ENCODE data around the gene BUB1B.
"Not testable (repeated sequence)": the region's sequence is repeated elsewhere in the genome, so short reads cannot be mapped to it uniquely, and the experiment has no call there.

BUB1B gene

DNA sequence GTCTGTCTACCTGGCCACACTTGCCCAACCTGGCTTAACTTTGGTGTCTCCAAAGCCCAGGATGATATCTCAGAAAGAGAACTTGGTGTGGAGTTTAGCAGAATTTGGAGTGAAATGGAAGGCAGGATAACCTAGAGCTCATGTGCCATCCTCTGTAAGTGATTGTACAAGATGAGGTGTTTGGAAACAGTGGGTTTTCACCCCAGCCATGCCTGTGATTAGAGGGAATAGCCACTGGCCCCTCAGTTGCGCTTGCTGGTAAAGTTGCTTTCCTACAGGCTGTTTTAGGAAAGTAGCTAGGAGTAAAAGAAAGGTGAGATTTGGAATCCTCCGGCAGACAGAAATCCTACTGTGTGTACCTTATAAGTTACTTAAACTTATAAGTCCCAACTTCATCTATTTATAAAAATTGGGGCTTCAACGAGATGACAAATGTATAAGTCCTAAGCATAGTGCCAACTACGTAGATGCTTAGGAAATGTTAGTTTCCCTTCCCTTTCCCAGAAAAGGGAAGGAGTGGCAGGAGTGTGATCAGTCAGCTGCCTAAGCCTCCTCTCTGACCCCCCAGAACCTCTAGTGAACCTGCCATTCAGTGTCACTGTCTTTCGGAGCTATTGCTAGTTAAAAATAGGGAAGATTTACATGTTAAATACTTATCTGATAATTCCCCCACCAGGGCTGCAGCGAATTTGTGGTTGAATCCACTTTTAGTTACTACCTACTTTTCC lies 38.8 kb upstream of the BUB1B start:
- FAIRE-seq: no peak
- DNase-seq (ENCODE audit: insufficient read length, low spot score): no peak
- TF ChIP-seq, protein P1, sequence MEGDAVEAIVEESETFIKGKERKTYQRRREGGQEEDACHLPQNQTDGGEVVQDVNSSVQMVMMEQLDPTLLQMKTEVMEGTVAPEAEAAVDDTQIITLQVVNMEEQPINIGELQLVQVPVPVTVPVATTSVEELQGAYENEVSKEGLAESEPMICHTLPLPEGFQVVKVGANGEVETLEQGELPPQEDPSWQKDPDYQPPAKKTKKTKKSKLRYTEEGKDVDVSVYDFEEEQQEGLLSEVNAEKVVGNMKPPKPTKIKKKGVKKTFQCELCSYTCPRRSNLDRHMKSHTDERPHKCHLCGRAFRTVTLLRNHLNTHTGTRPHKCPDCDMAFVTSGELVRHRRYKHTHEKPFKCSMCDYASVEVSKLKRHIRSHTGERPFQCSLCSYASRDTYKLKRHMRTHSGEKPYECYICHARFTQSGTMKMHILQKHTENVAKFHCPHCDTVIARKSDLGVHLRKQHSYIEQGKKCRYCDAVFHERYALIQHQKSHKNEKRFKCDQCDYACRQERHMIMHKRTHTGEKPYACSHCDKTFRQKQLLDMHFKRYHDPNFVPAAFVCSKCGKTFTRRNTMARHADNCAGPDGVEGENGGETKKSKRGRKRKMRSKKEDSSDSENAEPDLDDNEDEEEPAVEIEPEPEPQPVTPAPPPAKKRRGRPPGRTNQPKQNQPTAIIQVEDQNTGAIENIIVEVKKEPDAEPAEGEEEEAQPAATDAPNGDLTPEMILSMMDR (IDR thresholded peaks at IDR 0.05; ENCODE audit: insufficient read depth, missing control alignments): no peak

DNA sequence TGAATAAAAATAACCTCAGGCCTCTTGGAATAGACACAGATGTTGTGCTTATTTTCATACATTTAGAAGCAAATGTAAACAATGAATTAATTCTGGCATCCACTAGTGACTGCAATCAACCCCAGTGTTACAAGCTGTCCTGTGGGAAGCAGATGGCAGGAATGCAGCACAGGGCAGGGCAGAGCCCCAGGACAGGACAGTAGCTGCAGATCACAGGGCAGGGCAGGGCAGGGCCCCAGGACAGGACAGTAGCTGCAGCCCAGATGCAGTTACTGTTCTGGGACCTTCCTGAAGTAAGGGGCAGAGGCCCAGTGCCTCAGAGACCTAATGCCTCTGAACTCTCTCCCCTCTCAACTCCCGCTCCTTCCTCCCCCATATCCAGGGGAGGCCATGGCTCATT lies 37.9 kb upstream of the BUB1B start:
- FAIRE-seq: not testable (repeated sequence)

DNA sequence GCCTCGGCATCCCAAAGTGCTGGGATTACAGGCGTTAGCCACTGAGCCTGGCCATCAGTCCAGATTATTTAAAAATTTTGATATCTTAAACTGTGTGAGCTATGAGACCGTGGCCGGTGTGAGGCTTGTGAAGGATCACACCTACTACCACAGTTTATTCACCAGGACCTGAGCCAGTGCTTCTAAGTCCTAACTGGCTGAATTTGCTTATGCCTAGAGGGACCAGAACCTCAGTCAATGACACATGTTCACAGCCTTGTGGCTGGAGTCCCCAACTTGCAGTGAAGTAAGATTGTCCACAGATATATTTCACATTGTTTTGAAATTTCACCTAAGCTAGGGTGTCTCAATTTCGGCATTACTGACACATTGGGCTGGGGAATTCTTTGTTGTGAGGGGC lies 37.0 kb upstream of the BUB1B start:
- DNase-seq (ENCODE audit: insufficient read length, low spot score); FAIRE-seq: not testable (repeated sequence)

More for the DNA sequence above, 37.9 kb upstream of the BUB1B start:
- not testable (repeated sequence) for DNase-seq (ENCODE audit: insufficient read length, low spot score)

DNA sequence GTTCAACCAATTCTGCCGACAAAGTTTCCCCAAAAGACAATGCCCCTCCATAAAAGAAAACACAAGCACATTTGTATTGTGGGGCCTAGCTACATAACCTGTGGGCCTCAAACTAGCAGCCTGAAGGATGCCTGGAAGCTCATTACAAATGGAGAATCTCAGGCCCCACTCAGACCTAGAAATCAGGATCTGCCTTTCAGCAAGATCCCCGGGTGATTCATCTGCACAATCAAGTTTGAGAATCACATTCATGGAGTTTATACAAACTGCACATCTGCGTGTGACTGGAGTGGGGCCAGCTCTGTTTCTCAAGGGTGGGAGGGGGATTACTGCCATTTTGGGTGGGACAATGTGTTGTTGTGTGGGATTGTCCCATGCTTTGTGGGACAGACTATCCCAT lies 36.5 kb upstream of the BUB1B start:
- not testable (repeated sequence) for FAIRE-seq; DNase-seq (ENCODE audit: insufficient read length, low spot score)

DNA sequence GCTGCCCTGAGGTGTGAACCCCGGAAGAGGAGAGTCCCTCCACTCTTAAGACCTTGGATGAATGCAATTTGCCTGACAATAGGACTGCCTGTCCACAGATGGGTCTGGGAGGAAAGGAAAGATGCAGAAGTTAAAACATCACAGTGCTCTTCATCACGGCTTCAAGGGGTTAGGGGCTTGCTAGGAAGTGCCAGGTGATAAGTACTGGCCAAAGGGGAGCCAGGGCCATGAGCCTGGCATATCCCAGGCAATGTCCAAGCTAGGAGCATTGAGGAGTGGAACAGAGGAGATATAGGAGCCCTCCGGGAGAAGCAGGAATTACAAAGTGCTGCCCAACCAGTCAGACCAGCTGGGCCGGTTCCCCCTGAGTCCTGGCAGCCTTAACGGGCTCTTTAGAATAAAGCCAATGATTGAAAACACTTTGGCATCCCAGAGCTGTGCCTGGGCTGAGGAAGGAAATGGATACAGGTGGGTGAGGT lies 36.0 kb upstream of the BUB1B start:
- not testable (repeated sequence) for DNase-seq (ENCODE audit: insufficient read length, low spot score); FAIRE-seq

DNA sequence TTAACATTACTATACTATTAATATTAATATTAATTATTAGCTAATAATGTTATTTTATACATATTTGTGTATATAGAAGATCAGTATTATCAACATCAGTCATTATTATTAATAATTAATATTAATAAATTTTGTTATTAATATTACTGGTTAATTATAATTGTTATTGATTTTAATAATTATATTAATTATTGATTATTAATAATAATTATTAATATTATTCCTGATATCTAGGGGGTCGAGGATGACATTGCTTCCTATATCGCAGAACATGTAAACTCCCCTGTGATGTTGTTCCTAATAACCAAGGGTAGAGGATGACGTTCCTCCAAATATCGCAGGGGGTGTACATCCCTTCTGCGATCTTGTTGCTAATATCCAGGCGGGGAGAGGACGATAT lies 34.9 kb upstream of the BUB1B start:
- DNase-seq (ENCODE audit: insufficient read length, low spot score): no peak
- no peak for FAIRE-seq
- TF ChIP-seq, protein P1 (IDR thresholded peaks at IDR 0.05; ENCODE audit: insufficient read depth, missing control alignments): no peak

DNA sequence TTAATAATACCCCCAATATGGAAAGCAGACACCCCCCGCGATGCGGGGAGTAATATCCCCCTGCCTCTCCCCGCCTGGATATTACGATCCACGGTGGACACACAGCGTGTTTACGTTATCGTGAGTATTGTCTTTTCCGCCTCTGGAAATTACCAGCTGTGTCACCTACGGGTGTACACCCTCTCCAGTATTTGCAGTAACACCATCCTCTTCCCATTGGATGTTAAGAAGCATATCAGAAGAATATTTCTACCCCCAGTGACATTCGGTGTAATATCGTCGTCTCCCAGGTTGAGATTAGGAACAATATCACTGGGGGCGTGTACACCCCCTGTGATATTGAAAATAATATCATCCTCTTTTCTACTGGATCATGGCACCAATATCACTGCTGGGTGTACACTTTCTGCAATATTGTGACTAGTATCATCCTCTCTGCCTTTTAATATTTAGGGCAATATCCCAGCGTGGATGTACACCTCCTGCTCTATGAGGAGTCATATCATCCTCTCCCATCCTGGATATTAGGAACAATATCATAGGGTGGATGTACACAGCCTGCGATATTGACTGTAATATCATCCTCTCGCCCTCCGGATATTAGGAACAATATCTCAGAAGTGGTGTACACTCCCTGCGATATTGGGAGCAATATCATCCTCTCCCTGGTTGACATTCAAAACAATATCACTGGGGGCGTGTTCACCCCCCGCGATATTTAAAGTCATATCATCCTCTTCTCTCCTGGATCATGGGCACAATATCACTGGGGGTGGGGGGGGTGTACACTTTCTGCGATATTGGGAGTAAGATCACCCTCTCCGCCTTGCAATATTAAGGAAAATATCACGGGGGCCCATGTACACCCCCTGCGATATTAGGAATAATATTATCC lies 31.9 kb upstream of the BUB1B start:
- no peak for DNase-seq (ENCODE audit: insufficient read length, low spot score)

DNA sequence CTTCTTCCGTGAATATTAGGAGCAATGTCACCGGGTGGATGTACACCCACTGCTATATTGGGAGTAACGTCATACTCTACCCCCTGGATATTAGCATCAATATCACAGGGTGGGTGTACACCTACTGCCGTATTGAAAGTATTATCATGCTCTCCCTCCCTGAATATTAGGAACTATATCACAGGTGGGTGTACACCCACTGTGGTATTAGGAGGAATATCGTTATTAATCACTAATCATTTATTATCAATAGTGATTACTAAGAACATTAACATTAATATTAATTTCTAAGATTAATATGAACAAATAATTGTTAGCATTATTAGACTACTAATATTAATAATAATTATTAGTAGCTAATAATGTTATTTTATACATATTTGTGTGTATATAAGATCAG lies 30.8 kb upstream of the BUB1B start:
- no peak for DNase-seq (ENCODE audit: insufficient read length, low spot score)
- TF ChIP-seq, protein P1 (IDR thresholded peaks at IDR 0.05; ENCODE audit: insufficient read depth, missing control alignments): no peak
- no peak for FAIRE-seq

More for the DNA sequence above, 31.9 kb upstream of the BUB1B start:
- TF ChIP-seq, protein P1 (IDR thresholded peaks at IDR 0.05; ENCODE audit: insufficient read depth, missing control alignments): no peak
- no peak for FAIRE-seq

DNA sequence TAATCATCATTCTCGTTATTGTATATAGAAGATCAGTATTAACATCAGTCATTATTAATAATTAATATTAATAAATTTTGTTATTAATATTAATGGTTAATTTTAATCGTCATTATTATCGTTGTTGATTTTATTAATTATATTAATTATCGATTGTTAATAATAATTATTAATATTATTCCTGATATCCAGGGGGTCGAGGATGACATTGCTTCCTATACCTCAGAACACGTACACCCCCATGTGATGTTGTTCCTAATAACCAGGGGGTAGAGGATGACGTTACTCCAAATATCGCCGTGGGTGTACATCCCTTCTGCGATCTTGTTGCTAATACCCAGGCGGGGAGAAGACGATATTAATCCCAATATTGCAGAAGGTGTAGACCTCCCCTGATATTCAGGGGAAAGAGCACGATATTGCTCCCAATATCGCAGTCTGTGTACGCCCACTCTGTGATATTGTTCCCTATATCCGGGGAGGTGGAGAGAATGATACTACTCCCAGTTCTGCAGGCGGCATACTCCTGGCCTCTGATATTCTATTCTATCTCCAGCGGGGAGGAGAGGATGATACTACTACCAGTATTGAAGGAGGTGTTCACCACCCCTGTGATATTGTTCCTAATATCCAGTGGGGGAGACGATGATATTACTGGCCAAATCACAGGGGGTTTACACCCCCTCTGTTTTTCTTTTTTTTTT lies 29.9 kb upstream of the BUB1B start:
- FAIRE-seq (no peak), DNase-seq (ENCODE audit: insufficient read length, low spot score) (no peak)
- TF ChIP-seq, protein P1 (IDR thresholded peaks at IDR 0.05; ENCODE audit: insufficient read depth, missing control alignments): no peak
